IPS-NIHi11 (cell line): ENCODE data around the gene NFE2L3.
"Not testable (repeated sequence)": the region's sequence is repeated elsewhere in the genome, so short reads cannot be mapped to it uniquely, and the experiment has no call there.

Source experiments
- DNase-seq: peaks from one replicate; pipeline ENCODE4 v3.0.0; 2012; ENCODE audit warnings: mixed read lengths, low spot score

Gene NFE2L3, protein sequence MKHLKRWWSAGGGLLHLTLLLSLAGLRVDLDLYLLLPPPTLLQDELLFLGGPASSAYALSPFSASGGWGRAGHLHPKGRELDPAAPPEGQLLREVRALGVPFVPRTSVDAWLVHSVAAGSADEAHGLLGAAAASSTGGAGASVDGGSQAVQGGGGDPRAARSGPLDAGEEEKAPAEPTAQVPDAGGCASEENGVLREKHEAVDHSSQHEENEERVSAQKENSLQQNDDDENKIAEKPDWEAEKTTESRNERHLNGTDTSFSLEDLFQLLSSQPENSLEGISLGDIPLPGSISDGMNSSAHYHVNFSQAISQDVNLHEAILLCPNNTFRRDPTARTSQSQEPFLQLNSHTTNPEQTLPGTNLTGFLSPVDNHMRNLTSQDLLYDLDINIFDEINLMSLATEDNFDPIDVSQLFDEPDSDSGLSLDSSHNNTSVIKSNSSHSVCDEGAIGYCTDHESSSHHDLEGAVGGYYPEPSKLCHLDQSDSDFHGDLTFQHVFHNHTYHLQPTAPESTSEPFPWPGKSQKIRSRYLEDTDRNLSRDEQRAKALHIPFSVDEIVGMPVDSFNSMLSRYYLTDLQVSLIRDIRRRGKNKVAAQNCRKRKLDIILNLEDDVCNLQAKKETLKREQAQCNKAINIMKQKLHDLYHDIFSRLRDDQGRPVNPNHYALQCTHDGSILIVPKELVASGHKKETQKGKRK

DNA sequence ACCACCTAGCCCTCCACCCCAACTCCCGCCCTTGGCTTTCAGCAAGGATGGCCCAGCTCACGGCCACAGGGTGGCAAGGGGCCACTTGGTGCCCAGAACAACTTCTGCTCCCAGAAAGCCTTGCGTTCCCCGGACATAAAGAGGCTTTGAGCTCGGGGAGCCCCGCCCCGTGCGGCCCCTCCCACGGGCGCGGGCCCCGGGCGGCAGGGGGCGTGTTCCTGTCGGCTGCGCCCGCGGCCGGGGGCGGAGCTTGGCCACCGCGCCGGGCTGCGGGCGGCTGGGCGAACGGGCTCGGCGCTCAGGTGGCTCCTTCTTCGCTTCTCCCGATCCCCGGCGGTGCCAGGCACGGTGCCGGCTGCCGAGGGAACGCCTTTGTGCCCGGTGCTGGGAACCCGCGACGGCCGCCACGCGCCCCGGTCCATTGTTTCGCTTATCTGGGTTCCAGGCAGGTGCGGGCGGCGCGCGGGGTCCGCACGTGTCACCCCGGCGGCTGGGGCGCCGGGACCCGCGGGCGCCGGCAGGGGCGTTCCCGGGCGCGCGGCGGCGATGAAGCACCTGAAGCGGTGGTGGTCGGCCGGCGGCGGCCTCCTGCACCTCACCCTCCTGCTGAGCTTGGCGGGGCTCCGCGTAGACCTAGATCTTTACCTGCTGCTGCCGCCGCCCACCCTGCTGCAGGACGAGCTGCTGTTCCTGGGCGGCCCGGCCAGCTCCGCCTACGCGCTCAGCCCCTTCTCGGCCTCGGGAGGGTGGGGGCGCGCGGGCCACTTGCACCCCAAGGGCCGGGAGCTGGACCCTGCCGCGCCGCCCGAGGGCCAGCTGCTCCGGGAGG lies at the start of gene NFE2L3:
Gene NFE2L3, plus strand, starts transcription at position 246 of the 829 bp plus-strand sequence. Its CDS starts 301 bp downstream, at position 547.
- peak; percentile 92 for DNase-seq

DNA sequence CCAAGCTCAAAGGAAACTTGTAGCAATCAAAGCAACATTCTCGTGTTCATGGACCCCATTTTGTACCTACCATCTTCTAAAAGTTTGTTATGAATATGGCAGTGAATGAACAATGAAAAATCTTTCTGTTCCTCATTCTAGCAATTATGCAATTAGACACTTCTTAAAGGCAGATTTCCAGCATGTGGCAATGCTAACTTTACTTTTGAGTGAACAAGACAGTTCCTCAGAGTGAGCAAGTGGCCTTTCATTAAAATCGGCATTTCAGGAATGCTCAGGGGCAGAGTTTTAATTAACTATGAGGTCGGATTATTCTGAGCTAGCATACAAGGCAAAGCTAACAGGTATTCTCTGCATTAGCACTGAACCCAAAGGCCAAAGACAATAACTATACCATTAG lies 48.4 kb upstream of the NFE2L3 start:
- DNase-seq, result no peak

- DNase-seq, result no peak
Observed at GRCh38 chr7:26105236-26105635, 46.8 kb upstream of the NFE2L3 start.

GRCh38 chr7:26105931-26106330 lies 46.1 kb upstream of the NFE2L3 start:
- no peak for DNase-seq

DNA sequence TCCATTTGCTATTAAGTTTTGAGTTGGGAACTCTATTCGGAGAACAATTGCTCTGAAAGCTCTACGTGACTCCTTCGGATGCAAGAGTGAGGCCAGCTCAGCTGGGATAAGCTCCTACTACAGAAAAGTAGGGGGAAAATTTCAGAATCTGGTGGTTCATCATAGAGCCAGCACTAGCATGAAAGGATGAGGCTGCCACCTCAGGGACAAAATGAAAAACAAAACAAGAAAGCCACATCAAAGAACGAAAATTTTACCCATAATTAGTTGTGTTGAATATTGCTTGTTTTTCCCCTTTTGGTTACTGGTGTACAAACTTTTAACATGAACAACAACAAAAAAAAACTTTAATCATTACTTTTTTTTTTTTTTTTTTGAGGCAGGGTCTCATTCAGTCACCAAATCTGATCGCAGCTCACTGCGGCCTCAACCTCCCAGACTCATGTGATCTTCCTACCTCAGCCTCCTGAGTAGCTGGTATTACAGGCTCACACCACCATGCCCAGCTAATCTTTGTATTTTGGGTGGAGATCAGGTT lies 39.7 kb upstream of the NFE2L3 start:
- DNase-seq, result no peak

DNA sequence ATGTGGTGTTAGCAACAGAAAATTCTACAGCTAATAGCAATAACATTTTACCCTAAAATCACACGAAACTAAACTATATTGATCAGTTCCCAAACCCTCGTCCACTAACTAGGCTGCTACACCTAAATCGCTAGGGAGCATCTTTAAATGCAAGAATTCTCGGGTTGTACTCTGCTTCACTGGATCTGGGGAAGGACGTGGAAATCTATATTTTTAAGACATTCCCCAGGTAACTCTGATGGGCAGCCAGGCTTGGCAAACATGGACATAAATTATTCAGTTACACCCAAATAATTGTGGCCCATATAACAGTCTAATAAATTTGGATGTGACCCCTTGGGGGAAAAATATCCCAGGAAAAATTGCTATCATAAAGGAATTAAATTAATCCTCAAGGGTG lies 36.3 kb upstream of the NFE2L3 start:
- DNase-seq, result peak; percentile 39

GRCh38 chr7:26117142-26117807 lies 34.7 kb upstream of the NFE2L3 start:
- peak; percentile 38 for DNase-seq

DNA sequence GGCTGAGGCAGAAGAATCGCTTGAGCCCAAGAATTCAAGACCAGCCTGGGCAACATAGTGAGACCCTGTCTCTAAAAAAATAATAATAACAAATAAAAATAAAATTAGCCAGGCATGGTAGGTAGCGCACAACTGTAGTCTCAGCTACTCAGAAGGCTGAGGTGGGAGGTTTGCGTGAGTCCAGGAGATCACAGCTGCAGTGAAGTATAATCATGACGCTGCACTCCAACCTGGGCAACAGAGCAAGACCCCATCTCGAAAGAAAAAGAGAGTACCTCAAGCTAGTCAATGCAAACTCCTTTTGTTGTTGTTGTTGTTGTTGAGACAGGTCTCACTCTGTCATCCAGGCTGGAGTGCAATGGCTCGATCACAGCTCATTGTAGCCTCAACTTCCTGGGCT lies 34.0 kb upstream of the NFE2L3 start:
- DNase-seq, result no peak

GRCh38 chr7:26122745-26123144 lies 29.3 kb upstream of the NFE2L3 start:
- no peak for DNase-seq

DNA sequence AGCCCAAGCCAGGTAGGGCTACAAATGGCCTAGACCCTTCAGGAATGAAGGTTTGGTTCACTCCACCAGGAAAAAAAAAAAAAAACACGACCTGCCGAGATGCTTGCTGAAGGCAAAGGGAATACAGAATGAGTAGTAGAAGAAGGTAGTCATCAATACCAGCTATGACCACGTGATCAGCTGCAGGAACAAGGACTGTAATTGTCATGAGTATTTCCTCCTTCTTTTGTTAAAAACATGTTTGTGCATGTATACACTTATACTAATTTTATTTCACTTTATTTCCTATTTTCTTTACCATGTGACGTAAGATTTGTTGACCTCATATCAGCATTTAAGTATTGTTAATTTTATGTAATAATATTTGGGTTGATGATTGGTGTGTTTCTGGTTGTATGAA lies 27.2 kb upstream of the NFE2L3 start:
- not testable (repeated sequence) for DNase-seq

DNA sequence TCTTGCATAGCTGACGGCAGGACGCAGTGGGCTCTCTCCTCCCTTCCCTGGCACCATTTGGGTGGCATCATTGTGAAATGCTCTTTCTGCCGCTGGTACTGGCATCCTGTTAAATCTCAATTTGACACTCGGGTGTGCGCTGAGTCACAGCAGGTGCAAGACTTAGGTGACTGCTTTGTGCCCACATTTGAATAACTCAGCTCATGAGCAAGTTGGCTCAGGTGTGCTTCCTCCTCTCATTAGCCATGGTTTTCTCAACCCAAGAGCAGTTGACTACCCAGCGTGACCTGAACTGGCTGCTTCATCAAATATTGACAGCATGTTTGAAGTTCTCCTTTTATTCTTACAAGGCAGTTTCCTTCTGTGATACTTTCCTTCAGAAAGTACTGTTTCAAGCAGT lies 24.6 kb upstream of the NFE2L3 start:
- no peak for DNase-seq

DNA sequence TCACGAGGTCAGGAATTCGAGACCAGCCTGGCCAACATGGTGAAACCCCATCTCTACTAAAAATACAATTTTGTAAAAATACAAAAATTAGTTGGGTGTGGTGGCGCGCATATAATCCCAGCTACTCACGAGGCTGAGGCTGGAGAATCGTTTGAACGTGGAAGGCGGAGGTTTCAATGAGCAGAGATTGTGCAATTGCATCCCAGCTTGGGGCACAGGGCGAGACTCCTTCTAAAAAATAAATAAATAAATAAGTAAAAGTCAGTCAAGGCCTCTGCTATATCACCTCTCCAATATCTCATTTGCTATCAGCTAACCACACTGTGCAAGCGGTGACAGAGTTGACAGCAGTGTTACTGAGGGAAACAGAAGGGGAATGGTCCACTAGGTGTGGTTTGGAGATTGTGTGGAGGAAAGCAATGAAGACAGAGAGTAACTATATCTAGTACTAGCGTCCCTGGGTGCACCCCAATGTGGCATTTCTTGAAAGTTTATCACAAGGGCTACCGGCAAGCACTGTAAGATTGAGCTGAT lies 20.9 kb upstream of the NFE2L3 start:
- DNase-seq, result no peak

- no peak for DNase-seq
Observed at GRCh38 chr7:26135076-26135475, 16.9 kb upstream of the NFE2L3 start.

DNA sequence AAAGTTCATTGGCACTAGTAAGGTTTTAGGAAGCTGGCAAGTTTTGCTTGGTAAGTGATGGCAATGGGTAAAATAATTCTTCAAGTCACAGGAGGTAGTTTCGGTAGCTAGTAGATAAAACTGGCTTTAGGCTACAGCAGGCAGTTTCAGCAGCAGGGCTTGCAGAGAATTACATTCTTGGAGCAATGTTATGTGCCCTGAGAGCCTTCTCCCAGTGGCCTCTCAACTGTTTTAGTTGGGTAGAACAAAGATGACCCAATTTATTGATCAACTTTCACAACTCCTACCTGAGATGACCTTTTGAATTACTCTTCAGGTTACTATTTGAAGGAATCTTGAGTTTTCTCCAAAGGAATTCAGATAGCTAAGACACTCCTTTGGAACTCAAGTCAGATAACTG lies 16.4 kb upstream of the NFE2L3 start:
- no peak for DNase-seq

- DNase-seq, result no peak
Observed at GRCh38 chr7:26136831-26137230, 15.2 kb upstream of the NFE2L3 start.

DNA sequence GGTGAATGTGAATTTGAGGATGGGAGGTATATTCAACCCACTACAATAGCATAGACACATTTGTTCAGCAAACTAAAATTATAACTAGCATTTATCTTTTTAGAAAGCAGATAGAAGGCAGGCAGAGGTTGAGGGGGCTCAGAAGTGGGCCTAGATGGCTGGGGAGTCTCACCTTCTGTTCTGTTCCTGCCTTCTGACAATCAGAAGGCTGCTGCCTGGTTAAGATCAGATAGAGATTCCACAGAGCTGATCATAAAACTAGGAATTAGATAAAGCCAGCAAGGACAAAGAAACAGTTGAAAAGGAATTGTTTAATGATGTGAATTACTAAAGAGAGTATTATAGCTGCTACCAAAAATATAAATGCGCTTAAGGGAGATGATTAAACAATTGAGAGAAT lies 11.6 kb upstream of the NFE2L3 start:
- DNase-seq, result no peak

DNA sequence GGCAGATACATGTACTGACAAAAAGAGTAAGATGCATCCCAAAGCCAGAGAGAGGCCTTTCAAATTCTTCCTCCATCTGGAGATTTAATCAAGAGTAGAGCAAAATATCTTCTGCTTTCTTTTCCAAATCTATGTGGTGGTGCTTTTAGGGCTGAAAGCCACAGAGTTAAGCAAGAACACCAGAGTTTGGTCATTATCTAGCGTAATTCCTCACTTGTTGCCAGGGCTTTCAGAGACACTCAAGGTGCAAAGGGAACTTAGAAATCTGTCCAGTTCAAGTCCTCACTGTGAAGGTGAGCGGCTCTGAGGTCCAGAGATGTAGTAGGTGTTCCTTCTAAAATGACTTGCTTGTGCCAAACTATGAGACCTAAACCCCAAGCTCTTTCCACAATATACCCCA lies 10.9 kb upstream of the NFE2L3 start:
- DNase-seq, result no peak

- DNase-seq, result no peak
Observed at GRCh38 chr7:26143298-26144048, 8.5 kb upstream of the NFE2L3 start.

DNA sequence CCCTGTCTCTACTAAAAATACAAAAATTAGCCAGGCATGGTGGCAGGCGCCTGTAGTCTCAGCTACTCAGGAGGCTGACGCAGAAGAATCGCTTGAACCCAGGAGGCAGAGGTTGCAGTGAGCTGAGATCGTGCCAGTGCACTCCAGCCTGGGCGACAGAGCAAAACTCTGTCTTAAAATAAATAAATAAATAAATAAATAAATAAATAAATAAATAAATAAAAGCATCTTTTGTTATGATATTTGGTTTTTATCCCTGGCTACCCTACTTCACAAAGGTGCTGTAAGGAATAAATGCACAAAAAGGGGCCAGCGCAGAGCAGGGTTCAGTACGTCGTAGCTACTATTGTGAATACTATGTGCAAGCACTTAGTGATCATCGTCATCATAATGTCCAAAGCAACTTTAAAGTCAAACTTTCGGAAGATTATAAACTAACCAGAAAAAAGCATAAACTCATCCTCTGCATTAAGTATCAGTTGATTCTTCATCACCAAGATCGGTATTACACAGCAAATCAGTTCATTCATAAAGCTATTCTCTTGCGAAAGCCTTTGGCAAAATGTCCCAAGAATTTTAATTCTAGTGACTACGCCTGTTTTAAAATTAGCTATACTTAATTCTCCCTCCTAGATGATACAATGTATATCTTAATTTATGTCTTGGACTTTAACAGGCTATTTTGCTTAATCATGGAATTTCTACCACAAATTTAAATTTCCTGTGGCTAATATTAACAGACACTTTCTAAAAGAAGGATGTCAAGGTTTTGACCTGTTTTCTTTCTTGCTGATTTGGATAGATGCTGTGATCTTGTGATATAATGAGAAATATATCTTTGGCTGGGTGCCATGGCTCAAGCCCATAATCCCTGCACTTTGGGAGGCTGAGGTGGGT lies 7.6 kb upstream of the NFE2L3 start:
- DNase-seq, result no peak

GRCh38 chr7:26145238-26145637 lies 6.8 kb upstream of the NFE2L3 start:
- no peak for DNase-seq
